ENCODE data around the gene GLRX5.

- TF ChIP-seq CTCF (IDR thresholded peaks at IDR 0.05; ENCODE audit: insufficient read depth, low read length, poor library complexity, severe bottlenecking) (no peak), EZH2phosphoT487 (conservative IDR thresholded peaks at IDR 0.05; ENCODE audit: low read length) (no peak)
These were observed 29.7 kb upstream of the GLRX5 start for GRCh38 chr14:95505030-95505589.
